ENCODE data around the gene RBMS2.

Gene RBMS2

GRCh38 chr12:56578983-56579546, 57.4 kb downstream of the RBMS2 start:
- ATAC-seq: no peak
- no peak for TF ChIP-seq ZC3H10 (CRISPR knock-in tag; IDR thresholded peaks at IDR 0.05)
- no peak for TF ChIP-seq ZNF8 (CRISPR knock-in tag; IDR thresholded peaks at IDR 0.05)
- TF ChIP-seq ISL1 (CRISPR knock-in tag; IDR thresholded peaks at IDR 0.05): no peak

GRCh38 chr12:56581418-56582145, 60.0 kb downstream of the RBMS2 start:
- TF ChIP-seq GLIS3 (CRISPR knock-in tag; IDR thresholded peaks at IDR 0.05) (no peak), ZFP30 (CRISPR knock-in tag; IDR thresholded peaks at IDR 0.05) (no peak), TSHZ2 (CRISPR knock-in tag; IDR thresholded peaks at IDR 0.05) (no peak), ZNF565 (CRISPR knock-in tag; conservative IDR thresholded peaks at IDR 0.05; ENCODE audit: low read depth) (no peak), OSR1 (CRISPR knock-in tag; IDR thresholded peaks at IDR 0.05) (no peak)
- no peak; the same call in 2 of the 3 replicates for ATAC-seq

GRCh38 chr12:56585098-56585497, 63.5 kb downstream of the RBMS2 start:
- no peak for ATAC-seq
- TF ChIP-seq ARNTL (CRISPR knock-in tag; IDR thresholded peaks at IDR 0.05; ENCODE audit: borderline replicate concordance, low read depth) (no peak), ZFP3 (CRISPR knock-in tag; IDR thresholded peaks at IDR 0.05) (no peak), SNAI2 (CRISPR knock-in tag; IDR thresholded peaks at IDR 0.05) (no peak), TCF4 (CRISPR knock-in tag; IDR thresholded peaks at IDR 0.05; ENCODE audit: borderline replicate concordance) (no peak), PPARA (CRISPR knock-in tag; IDR thresholded peaks at IDR 0.05; ENCODE audit: borderline replicate concordance) (no peak), PATZ1 (CRISPR knock-in tag; IDR thresholded peaks at IDR 0.05; ENCODE audit: borderline replicate concordance) (no peak), GLIS3 (CRISPR knock-in tag; IDR thresholded peaks at IDR 0.05) (no peak), ZNF8 (CRISPR knock-in tag; IDR thresholded peaks at IDR 0.05) (no peak), CSDC2 (CRISPR knock-in tag; IDR thresholded peaks at IDR 0.05) (no peak), ZNF70 (CRISPR knock-in tag; IDR thresholded peaks at IDR 0.05) (no peak), TSHZ2 (CRISPR knock-in tag; IDR thresholded peaks at IDR 0.05) (no peak), ZC3H10 (CRISPR knock-in tag; IDR thresholded peaks at IDR 0.05) (no peak), OSR1 (CRISPR knock-in tag; IDR thresholded peaks at IDR 0.05) (no peak), RARB (CRISPR knock-in tag; IDR thresholded peaks at IDR 0.05) (no peak), ISL1 (CRISPR knock-in tag; IDR thresholded peaks at IDR 0.05) (no peak), BACH2 (CRISPR knock-in tag; IDR thresholded peaks at IDR 0.05; ENCODE audit: borderline replicate concordance) (no peak)

- ATAC-seq: no peak
Observed at GRCh38 chr12:56589783-56590182, 68.2 kb downstream of the RBMS2 start.

More at GRCh38 chr12:56589783-56590182, 68.2 kb downstream of the RBMS2 start:
- TF ChIP-seq CSRNP3 (CRISPR knock-in tag; IDR thresholded peaks at IDR 0.05) (no peak), CSDC2 (CRISPR knock-in tag; IDR thresholded peaks at IDR 0.05) (no peak), OSR1 (CRISPR knock-in tag; IDR thresholded peaks at IDR 0.05) (no peak), ESRRG (CRISPR knock-in tag; IDR thresholded peaks at IDR 0.05) (no peak), GLIS3 (CRISPR knock-in tag; IDR thresholded peaks at IDR 0.05) (no peak), ZNF565 (CRISPR knock-in tag; conservative IDR thresholded peaks at IDR 0.05; ENCODE audit: low read depth) (no peak), TCF4 (CRISPR knock-in tag; IDR thresholded peaks at IDR 0.05; ENCODE audit: borderline replicate concordance) (no peak), ZFP3 (CRISPR knock-in tag; IDR thresholded peaks at IDR 0.05) (no peak), CREB5 (CRISPR knock-in tag; IDR thresholded peaks at IDR 0.05; ENCODE audit: low read depth) (no peak), ARNTL (CRISPR knock-in tag; IDR thresholded peaks at IDR 0.05; ENCODE audit: borderline replicate concordance, low read depth) (no peak), TOX (CRISPR knock-in tag; IDR thresholded peaks at IDR 0.05; ENCODE audit: borderline replicate concordance) (no peak), BACH2 (CRISPR knock-in tag; IDR thresholded peaks at IDR 0.05; ENCODE audit: borderline replicate concordance) (no peak)
